ENCODE results near the gene ASCL3. TPM values are rescaled to one million over a fixed set of nuclear protein-coding genes. Genes with fewer than 3 reads are reported as not detected.

ASCL3 gene
- total RNA-seq, 1 experiment from 2014 or later, result not detected

GRCh38 chr11:8948886-8949285 is 6.1 kb upstream of the ASCL3 start:
- TF ChIP-seq CTCF (IDR thresholded peaks at IDR 0.05; ENCODE audit: insufficient read depth in 1 of 2, low read depth in 1 of 2, low read length in 1 of 2, severe bottlenecking in 1 of 2, unreplicated experiment in 1 of 2), result no peak
- Histone ChIP-seq H3K36me3 (ENCODE audit: control insufficient read depth, insufficient read depth, low read length) (no peaks in the 10 kb centered on the region), H3K27me3 (replicated peaks; ENCODE audit: control insufficient read depth, insufficient read depth, low read length) (no peaks in the 10 kb centered on the region), H3K9me3 (0 out of 2 replicates have a peak, but pooled peaks cover 2% of the 10 kb centered on the region), H3K4me3 (ENCODE audit: low read depth, low read length) (no peak overlapping the region), H3K4me1 (no peaks in the 10 kb centered on the region)
- DNase-seq, result no peak
- BruUV-seq (replicated peaks), result no TSS peak
- H3K4me1 Mint-ChIP-seq (ENCODE audit: low read depth, unreplicated experiment), result no peaks in the 10 kb centered on the region
- no peaks in the 10 kb centered on the region for H3K27me3 Mint-ChIP-seq (ENCODE audit: insufficient read depth, unreplicated experiment)
- ChIA-PET POLR2A (no interaction called here), CTCF (no interaction called here)
- no peak overlapping the region for H3K4me3 Mint-ChIP-seq (ENCODE audit: unreplicated experiment)
- no peak overlapping the region for H3K27ac Mint-ChIP-seq (ENCODE audit: unreplicated experiment)
- intact Hi-C loops (cut with micrococcal nuclease; ENCODE audit: unreplicated experiment), result no loop called here
- H3K9me3 Mint-ChIP-seq (ENCODE audit: unreplicated experiment), result no peaks in the 10 kb centered on the region
- H3K36me3 Mint-ChIP-seq (ENCODE audit: insufficient read depth, unreplicated experiment), result peaks cover 8% of the 10 kb centered on the region

- H3K4me1 Mint-ChIP-seq (ENCODE audit: low read depth, unreplicated experiment), result no peaks in the 10 kb centered on the region
- Histone ChIP-seq H3K4me1 (no peaks in the 10 kb centered on the region), H3K4me3 (ENCODE audit: low read depth, low read length) (no peak overlapping the region), H3K36me3 (ENCODE audit: control insufficient read depth, insufficient read depth, low read length) (no peaks in the 10 kb centered on the region), H3K9me3 (0 out of 2 replicates have a peak, but pooled peaks cover 2% of the 10 kb centered on the region), H3K27me3 (replicated peaks; ENCODE audit: control insufficient read depth, insufficient read depth, low read length) (no peaks in the 10 kb centered on the region)
- no peaks in the 10 kb centered on the region for H3K9me3 Mint-ChIP-seq (ENCODE audit: unreplicated experiment)
- intact Hi-C loops (cut with micrococcal nuclease; ENCODE audit: unreplicated experiment), result no loop called here
- no peak overlapping the region for H3K4me3 Mint-ChIP-seq (ENCODE audit: unreplicated experiment)
- CTCF ChIA-PET, result interaction anchor here (0.6 kb wide), 1 partner anchor 8 kb away, joined by 8 read pairs; no protein-coding TSS in a partner anchor
- DNase-seq, result no peak
- H3K36me3 Mint-ChIP-seq (ENCODE audit: insufficient read depth, unreplicated experiment), result peaks cover 5% of the 10 kb centered on the region
- H3K27me3 Mint-ChIP-seq (ENCODE audit: insufficient read depth, unreplicated experiment), result no peaks in the 10 kb centered on the region
- TSS peak; percentile 59 for BruUV-seq (replicated peaks)
- POLR2A ChIA-PET, result no interaction called here
- H3K27ac Mint-ChIP-seq (ENCODE audit: unreplicated experiment), result no peak overlapping the region
- TF ChIP-seq CTCF (IDR thresholded peaks at IDR 0.05; ENCODE audit: insufficient read depth in 1 of 2, low read depth in 1 of 2, low read length in 1 of 2, severe bottlenecking in 1 of 2, unreplicated experiment in 1 of 2), result no peak
These were observed 4.6 kb upstream of the ASCL3 start for GRCh38 chr11:8947230-8947943.

DNA sequence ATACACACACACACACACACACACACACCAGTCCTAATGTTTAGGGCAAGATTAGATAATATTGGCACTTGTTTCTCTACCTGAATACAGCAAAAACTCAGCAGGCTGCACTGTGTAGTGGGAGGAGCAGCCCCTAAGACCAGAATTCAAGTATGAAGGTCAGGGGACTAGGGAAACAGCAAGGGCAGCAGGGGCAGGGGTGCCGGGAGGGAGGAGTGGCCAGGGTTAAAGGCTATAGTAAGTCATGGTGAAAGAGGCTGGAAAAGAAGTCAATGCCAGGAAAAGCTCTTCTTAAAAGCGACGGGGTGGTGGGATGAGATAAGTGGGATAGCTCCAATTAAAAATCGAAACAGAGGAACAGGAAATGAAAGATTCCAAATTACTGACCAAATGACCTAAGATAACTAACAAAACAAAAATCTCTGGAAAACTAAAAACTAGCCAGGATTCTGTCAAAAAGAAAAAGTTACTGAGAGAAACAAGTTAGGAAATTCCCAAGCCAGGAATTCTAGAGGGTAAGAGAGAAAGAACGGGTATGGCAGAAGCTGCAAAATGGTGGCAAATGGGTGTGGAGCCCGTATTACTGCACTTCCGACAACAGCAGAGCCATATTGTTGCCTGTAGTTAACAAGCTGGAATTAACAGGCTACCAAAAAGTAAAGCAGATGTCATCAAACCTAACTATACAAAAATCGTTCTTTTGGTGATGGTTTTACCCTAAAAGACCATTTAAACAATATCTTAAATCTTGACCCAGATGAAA is 1.3 kb downstream of the ASCL3 start:
- Histone ChIP-seq H3K36me3 (ENCODE audit: control insufficient read depth, insufficient read depth, low read length) (no peaks in the 10 kb centered on the region), H3K9me3 (peaks cover 4% of the 10 kb centered on the region; the same call in 1 of the 2 replicates), H3K4me1 (no peaks in the 10 kb centered on the region), H3K27me3 (replicated peaks; ENCODE audit: control insufficient read depth, insufficient read depth, low read length) (no peaks in the 10 kb centered on the region; the same call in 1 of the 2 replicates), H3K4me3 (ENCODE audit: low read depth, low read length) (no peak overlapping the region)
- no peak for DNase-seq
- intact Hi-C loops (cut with micrococcal nuclease; ENCODE audit: unreplicated experiment), result no loop called here
- TF ChIP-seq CTCF (IDR thresholded peaks at IDR 0.05; ENCODE audit: insufficient read depth in 1 of 2, low read depth in 1 of 2, low read length in 1 of 2, severe bottlenecking in 1 of 2, unreplicated experiment in 1 of 2), result no peak
- peaks cover 7% of the 10 kb centered on the region for H3K4me1 Mint-ChIP-seq (ENCODE audit: low read depth, unreplicated experiment)
- H3K9me3 Mint-ChIP-seq (ENCODE audit: unreplicated experiment), result no peaks in the 10 kb centered on the region
- no TSS peak for BruUV-seq (replicated peaks)
- no peaks in the 10 kb centered on the region for H3K36me3 Mint-ChIP-seq (ENCODE audit: insufficient read depth, unreplicated experiment)
- POLR2A ChIA-PET, result interaction anchor here (0.5 kb wide), 1 partner anchor 71 kb away, joined by 4 read pairs; no protein-coding TSS in a partner anchor
- no peak overlapping the region for H3K4me3 Mint-ChIP-seq (ENCODE audit: unreplicated experiment)
- no peaks in the 10 kb centered on the region for H3K27me3 Mint-ChIP-seq (ENCODE audit: insufficient read depth, unreplicated experiment)
- CTCF ChIA-PET, result interaction anchor here (1.2 kb wide), 1 partner anchor 18 kb away, joined by 3 read pairs; no protein-coding TSS in a partner anchor
- H3K27ac Mint-ChIP-seq (ENCODE audit: unreplicated experiment), result no peak overlapping the region
